Panc1 (cell line): ENCODE data around the gene SLC27A1.

Source experiments
- CTCF ChIP-seq: fragments of 450-650 bp; IDR thresholded peaks from 2 replicates; pipeline ENCODE4 v1.5.1; 2017; ENCODE audit warnings: mild to moderate bottlenecking
- TCF7L2 ChIP-seq: IDR thresholded peaks from 2 replicates; pipeline ENCODE4 v1.6.1; 2011; ENCODE audit warnings: mild to moderate bottlenecking, low read depth, low read length, inconsistent platforms

DNA sequence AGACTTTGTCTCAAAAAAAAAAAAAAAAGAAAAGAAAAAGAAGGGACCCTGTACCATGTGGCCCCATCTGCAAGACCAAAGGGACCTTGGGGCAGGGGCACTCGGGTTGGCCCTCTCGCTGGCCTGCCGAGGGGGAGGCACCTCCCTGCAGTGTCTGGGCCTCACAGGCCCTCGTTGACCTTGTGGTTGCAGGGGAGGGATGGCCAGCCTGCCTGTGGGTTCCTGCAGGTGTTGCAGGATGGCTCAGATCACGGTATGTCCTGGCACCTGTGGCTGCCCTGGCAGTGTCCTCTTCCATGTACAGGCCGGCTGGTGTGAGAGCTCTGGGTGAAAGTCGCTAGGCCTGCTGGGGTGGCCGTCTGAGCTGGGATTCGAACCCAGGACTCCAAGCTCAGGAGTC, 36.4 kb downstream of the SLC27A1 start:
- TF ChIP-seq CTCF (no peak), TCF7L2 (no peak)
